HG02588 (cell line): ENCODE measurements around the gene HPD.
A peak's percentile ranks its signal among the peaks of the same experiment; 100 is the strongest.

Source experiments
- ATAC-seq: cut with Tn5 transposase; IDR thresholded peaks from one replicate; pipeline ENCODE4 v1.9.1; 2021; ENCODE audit warnings: mild to moderate bottlenecking, moderate library complexity; ENCODE audit not compliant: unreplicated experiment

The HPD gene

DNA sequence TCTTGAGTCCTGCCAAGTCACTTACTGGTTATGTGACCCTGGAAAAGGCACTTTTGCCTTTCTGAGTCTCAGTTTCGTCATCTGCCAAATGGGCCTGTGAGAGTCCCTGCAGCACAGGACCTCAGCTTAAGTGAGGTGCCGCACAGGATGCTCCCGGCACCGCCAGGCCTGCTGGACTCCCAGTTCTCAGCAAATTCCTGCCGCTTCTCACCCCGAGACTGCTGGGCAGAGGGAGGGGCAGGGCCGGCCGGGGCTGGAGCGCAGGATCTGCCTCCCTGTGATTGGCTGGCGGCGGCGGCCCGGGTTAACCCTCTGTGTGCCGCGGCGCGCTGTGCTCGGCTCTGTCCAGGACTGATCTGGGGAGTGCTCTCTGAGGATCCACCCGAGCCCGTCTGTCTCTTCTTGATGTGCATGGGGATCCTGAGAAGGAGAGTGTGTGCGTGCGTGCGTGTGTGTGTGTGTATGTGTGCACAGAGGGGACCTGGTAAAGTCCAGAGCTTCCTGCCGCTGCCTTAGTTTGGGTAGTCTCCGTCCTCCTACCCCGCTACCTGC is 46.3 kb downstream of the HPD start:
- no peak for ATAC-seq

DNA sequence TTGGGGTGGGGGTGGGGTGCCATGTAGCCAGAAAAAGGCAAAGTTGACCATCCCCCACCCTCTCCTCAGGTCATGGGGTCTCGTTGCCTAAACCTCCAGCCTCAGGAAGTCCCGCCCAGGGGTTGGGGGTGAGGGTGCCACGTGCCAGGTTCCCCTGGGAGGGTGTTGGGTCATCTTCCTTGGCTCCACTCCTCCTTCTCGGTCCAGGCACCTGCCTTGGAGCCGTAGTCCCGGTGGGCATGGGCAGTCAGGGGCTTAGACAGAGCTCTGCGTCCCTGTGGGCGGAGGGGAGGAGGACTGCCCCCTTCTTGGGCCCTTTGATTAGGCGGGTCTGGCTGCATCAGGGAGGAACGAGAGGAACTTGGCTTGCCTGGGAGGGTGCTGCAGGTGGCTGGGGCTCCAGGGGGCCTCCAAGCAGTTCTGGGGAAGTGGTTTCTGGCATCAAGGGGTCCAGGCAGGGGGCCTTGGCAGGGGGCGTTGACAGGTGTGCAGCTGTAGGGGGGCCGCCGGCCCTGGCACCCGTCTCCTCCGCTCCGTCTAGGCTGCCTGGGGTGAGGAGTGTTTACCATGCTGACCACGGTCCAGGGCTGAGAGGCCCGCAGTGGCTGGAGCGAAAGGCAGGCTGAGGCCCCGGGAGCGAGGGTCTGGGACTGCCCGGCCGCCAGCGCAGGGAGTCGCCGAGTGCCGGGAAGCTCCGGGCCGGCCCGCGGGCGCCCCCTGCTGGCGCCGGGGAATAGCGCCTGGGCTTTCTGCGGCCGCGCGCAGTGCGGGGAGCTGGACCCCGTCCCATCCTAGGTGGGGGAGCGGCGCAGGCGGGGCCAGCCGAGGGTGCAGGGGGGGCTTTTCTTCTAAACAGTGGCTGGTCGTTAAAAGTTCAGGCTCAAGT is 47.0 kb downstream of the HPD start:
- peak; percentile 72 for ATAC-seq

DNA sequence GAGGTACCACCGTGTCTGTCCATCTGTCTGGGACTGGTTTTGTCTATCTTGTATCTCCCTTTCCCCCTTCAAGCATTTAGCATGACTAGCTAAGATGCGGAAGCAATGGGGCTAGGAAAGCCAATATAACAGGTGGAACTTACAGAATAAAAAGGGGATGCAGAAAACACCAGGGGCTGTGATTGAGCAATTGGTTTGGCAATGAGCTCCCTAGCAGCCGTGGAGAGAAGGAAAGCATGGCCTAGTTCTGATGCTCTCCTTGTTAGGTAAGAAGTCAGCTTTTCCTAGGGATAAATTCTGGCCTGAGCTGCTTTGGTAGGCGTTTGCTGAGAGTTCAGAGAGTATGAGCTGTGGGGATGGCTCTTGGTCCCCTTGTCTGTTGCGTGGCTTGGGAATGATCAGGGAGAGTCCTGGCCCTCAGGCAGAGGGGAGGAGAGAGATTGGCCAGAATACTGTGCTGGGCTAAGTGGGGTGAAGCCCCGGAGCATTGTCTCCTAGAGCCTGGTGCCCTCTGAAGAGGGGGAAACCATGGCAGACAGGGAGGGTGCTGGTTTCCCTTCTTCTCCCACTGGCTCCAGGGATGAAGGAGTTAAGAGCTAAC is 47.7 kb downstream of the HPD start:
- no peak for ATAC-seq

DNA sequence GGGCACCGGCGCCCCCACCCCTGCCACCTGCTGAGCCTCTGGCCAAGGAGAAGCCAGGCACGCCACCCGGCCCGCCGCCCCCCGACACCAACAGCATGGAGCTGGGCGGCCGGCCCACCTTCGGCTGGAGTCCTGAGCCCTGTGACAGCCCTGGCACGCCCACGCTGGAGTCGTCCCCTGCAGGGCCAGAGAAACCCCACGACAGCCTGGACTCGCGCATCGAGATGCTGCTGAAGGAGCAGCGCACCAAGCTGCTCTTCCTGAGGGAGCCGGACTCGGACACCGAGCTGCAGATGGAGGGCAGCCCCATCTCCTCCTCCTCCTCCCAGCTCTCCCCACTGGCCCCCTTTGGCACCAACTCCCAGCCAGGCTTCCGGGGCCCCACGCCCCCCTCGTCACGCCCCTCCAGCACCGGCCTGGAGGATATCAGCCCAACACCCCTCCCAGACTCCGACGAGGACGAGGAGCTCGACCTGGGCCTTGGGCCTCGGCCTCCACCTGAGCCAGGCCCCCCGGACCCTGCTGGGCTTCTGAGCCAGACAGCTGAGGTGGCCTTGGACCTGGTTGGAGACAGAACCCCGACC is 48.3 kb downstream of the HPD start:
- ATAC-seq: no peak

DNA sequence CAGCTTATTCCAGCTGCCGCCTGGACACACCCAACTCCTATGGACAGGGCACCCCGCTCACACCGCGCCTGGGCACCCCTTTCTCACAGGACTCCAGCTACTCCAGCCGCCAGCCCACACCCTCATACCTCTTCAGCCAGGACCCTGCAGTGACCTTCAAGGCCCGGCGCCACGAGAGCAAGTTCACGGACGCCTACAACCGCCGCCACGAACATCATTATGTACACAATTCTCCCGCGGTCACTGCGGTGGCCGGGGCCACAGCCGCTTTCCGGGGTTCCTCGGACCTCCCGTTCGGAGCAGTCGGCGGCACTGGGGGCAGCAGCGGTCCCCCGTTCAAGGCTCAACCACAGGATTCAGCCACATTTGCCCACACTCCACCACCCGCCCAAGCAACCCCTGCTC is 48.9 kb downstream of the HPD start:
- ATAC-seq: no peak

DNA sequence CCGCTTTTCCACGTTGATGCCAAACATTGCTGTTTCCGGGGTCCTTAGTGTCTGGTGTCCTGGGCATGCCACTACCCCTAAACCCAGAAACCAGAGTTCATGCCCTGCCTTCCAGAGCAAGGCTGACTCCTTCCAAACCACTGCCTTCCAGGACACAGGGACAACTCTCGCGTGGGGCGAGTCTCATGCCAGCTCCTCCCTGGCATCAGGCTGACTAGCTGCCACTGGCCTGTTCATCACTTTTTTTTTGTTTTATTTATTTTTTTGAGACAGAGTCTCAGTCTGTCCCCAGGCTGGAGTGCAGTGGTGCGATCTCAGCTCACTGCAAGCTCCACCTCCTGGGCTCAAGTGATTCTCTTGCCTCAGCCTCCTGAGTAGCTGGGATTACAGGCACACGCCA is 50.0 kb downstream of the HPD start:
- no peak for ATAC-seq

DNA sequence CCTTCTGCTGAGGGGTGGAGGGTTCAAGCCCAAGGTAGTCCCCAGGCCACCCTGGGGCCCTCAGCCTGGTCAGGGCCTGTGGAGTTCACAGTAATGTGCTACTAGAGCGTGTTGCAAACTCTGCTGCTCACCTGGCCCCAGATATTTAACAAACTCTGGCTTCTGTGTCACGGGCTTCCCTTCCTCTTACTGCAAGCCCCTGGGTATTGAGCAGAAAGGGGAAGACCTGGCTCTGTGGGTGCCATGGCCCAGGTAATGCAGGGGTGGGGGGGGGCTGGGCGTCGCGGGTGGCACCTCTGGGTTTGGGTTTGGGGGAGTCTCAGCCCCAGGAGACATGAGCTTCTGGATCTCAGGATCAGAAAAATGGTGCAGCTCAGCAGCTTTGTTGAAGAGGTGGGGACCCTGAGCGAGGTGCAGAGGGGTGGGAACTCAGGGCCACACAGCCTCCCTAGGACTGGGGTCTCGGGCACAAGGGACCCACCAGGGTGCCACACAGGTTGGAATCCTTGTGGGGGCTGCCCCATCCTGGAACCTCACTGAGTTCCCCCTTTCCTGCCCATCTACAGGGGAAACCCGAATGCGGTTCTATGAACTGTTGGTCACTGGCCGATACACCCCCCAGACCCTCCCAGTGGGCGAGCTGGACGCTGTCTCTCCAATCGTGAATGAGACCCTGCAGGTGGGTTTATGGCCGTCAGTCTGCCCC is 50.9 kb downstream of the HPD start:
- no peak for ATAC-seq

DNA sequence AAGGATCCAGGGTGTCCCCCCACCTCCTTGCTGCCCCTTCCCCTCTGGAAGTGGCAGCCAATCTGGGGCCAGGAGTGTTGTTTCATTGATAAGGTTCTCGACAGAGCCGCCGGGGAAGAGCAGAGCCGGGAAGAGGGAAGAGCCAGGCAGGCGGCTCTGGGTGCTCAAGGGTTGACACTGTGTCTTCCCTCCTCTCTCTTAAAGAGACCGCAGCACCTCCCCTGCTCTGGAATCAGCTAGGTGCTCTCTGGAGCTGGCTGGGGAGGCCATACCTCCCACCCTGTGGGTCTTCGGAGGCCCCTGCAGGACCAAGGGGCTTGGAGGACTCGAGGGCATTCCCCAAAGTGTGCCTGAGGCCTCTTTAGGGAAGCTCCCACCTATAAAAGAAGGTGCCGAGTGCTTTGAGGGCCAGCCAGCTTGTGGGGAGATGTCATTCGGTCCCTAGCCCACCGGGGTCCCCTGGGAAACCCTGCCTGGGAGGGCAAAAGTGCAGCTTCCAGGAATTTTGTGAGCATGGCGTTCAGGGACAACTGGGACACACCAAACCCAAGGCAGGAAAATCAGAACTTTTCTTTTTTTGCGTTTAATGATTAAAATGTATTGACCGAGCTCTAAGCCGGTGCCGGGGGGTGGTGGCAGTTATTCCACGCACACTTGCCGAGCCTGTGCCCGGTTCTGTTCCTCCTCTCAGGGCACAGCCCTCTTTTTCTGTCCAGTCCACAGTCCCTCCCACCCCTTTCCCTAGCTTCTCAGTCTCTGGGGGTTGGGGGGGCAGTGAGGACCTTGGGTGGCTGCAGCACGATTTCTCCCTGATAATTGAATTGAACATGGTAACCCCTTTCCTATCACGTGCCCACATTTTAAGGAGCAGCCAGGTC is 51.9 kb downstream of the HPD start:
- no peak for ATAC-seq

DNA sequence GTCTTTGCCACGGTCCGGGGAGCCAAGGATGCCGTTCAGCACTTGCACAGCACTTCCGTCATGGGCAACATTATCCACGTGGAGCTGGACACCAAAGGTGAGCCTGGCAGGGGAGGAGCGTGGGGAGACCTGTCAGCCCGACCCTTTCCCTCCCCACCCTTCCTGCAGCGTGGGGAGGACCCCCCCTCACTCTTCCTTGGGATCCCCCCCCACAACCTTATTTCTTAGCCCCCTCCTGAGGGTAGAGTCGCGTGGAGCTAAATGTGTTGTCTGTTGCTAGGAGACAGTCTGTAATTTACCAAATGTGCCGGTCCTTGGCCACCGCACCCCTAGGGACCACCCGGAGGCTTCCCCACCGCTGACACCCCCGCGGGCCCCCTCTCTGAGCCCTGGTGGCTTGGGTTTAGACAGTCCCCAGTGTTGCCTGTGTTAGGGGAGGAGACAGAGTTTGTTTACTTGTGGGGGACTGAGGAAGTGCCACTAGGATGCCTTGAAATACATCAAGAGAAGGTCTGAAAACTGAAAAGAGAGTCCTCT is 52.6 kb downstream of the HPD start:
- ATAC-seq: no peak

DNA sequence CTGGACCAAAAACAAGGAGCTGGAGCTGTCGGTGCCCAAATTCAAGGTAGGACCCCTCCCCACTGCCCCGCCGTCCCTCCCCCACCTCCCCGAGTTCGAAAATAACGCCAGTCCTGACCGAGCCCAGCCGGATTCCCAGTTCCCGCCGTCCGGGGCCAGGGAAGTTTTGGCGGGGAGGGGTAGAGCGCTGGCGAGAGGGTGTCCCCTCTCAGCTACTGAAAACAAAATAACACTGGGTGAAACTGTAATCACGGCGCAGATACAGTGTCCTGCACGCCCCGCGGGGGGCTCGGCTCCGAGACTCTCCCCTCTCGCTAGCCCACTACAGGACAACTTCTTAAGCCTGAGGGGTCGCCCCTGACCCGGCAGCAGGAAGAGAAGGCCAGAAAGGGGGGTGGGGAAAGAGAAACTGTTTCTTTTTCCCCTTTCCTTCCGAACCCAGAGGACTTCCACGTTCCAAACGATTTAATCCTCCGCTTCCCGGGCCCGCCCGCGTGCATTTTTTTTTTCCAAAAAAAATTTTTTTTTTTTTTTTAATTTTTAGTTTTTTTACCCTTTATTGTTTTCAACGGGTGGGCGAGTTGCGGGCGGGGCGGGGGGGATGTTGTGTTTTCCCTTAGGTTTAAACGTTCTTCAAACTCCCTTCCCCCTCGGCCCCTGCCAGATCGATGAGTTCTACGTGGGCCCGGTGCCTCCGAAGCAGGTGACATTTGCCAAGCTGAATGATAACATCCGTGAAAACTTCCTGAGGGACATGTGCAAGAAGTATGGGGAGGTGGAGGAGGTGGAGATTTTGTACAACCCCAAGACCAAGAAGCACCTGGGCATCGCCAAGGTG is 53.3 kb downstream of the HPD start:
- ATAC-seq: no peak

DNA sequence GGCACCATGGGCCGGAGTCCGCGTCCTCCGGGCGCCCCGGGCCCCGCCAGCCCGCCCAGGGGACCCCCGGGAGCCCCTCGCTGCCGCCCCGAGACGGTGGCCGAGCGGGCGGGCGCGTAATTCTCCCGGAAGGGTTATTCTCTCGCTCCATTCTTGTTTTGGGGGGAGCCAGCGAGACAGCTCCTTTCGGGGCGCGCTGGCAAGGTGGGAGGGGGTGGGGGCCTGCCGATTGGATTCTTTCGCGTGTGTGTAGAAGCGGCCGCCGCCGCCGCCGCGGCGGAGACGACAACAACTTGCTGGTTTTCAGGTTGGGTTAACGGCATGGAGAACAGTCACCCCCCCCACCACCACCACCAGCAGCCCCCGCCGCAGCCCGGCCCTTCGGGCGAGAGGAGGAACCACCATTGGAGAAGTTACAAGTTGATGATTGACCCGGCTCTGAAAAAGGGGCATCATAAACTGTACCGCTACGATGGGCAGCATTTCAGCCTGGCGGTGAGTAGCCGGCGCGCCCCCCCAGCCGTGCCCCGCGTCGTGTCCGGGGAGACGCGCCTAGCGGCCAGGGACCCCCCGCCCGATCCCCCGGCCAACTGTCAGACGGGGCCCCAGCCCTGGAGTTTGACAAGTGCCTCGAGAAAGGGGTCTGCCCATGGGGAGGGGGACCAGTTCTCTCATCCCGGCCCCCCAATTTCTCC is 54.1 kb downstream of the HPD start:
- peak; percentile 1 for ATAC-seq

DNA sequence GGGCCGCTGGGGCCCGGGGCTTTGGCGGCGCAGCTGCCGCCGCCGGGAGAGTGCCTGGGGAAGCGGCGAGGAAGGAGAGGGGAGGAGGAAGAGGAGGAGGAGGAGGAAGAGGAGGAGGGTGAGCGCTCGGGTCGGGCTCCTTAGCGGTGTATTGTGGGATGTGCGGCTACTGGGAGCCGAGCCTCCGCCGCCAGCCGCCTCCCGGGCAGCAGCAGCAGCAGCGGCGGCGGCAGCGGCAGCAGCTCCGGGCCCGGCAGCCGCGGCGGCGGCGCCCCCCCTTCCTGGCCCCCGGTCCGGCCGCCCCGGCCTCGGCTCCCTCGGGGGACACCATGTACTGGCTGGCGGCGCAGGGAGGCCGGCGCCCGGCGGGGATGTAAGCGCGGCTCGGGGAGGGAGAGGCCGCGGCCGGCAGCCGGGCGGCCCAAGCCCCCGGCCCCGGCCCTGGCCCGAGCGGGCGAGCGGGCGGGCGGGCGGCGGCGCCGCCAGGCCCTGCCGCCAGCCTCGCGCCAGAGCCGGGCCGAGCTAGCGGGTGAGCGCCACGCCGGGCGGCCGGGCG is 54.7 kb downstream of the HPD start, which contains the start of gene SETD1B:
TSS of gene SETD1B (plus strand) at position 149 of the 556 bp plus-strand sequence. CDS start 729 bp downstream, outside the sequence.
- peak; percentile 6 for ATAC-seq

DNA sequence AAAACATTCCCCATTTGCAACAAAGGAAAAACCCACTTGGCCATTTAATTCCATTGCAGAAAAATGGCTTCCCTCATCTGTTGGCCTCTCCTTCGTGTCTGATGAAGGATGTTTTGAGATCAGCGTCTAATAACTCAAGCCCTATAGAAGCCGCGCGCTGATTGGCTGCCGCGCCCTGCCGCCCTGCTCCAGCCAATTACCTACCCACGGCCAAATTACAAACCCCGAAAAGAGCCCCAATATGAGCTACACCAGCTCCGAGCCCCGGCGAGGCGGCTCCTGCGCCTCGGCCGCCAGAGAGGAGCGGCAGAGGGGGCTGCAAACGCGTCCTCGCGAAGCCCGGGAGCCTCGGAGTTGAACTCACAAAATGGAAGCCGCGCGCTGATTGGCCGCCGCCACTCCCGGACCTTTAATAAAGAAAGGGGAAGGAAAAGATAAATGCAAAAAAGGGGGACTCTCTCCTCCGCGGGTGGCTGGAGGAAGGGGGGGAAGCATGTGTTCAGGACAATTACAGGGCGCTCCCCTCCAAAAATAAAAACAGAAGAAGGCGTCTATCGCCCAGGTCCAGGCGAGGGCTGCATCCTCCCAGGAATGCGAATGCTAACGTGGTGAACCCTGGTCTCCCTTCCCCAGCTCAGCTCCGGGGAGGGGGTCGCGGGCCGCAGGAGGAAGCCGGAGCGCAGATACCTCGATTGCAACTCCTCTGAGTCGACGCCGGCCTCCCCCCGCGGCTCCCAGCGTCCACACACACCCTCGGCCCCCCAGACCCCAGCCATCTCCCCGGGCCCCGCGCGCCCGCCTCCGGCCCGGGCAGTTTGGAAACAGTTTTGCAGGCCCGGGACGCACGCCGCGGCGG is 55.6 kb downstream of the HPD start:
- ATAC-seq: peak; percentile 20

DNA sequence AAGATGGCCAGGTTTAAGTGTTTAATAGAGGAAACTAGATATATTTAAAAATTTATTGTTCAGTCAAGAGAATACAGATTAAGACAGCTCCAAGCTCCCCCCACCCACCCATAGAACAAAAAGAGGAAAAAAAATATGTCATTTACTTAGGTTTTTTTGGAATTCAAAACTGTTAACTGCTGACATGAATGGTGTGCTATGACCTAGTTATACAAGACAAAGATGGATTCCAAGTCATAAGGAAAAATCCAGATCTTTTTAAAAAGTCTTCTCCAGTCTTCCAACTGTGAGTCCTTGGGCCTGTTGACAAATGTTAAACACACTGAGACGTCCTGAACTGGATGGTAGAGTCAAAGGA is 56.2 kb downstream of the HPD start:
- ATAC-seq: no peak

DNA sequence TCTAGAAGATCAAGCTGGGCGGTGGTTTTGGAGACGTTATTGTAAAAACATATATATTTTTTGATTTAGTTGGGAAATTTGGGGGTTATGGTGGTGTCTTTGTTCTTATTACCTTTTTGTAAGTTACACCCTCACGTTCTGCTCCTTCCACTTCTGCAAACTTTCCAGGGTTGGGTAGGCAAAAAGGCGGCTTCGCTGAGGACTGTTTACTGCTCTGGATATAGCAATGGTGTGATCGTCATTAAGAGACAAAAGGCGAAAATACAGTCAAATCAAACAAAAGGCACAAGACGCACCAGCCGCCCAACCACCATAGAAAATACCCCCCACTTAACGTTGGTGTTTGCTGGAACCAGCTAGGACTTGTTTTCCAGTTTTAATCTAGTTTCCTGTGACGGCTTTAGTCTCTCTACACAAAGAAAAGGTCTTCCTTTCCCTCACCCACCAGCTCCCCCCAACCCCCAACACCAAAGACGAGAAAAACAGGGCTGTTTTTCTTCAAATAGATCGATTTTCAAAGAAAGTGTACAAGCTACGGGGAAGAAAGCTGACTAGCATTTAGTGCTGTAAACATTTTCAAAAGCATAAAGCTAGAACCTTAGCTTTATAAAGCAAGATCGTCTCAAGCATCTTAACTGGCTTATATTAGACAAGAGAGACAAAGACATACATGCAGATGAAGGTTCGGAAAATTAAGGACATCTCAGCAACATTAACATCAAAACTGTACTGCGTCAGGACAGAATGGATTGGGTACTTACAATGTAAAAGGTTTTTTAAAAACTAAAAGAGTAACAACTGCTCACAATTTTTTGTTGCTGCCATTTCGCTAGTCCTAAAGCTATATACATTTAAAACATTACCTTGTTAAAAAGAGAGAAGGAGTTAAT is 56.8 kb downstream of the HPD start:
- ATAC-seq: no peak
